IMR-90 (cell line): ENCODE results near the gene MEF2A. TPM values are rescaled to one million over a fixed set of nuclear protein-coding genes. Genes with fewer than 3 reads are reported as not detected.

ENCODE experiments used
- ATAC-seq: fragments of 200-7000 bp; cut with Tn5 transposase; 2 replicates; pipeline ENCODE4 v1.9.1; 2020; ENCODE audit warnings: low read depth, mild to moderate bottlenecking, moderate library complexity
- BruUV-seq: library from RNA; stranded (reverse); fragments of 400-500 nt; replicated peaks from 2 replicates; lab custom pipeline; 2021; lab: Mats Ljungman, UMichigan
- CTCF ChIA-PET: fragments of 300-600 bp; formaldehyde crosslinking; extraction: SDS; loops from one replicate; lab custom pipeline; 2021; ENCODE audit warnings: antibody characterized with exemption; lab: Yijun Ruan, JAX
- POLR2A ChIA-PET: fragments of 300-600 bp; sonication (Branson Sonifier 250); formaldehyde crosslinking; loops from one replicate; lab custom pipeline; 2022; ENCODE audit warnings: antibody characterized with exemption; ENCODE audit not compliant: unreplicated experiment; lab: Charles Lee
- DNase-seq: peaks from one replicate; pipeline ENCODE4 v3.0.0; 2013
- H2AFZ ChIP-seq: replicated peaks from 2 replicates; pipeline ENCODE3; 2013; ENCODE audit warnings: low read length, mild to moderate bottlenecking; ENCODE audit not compliant: poor library complexity
- H2AK5ac ChIP-seq: 2 replicates; pipeline ENCODE4 v1.6.1; 2013; ENCODE audit warnings: low read depth, low read length, inconsistent platforms
- H2AK9ac ChIP-seq: replicated peaks from 2 replicates; pipeline ENCODE3; 2013; ENCODE audit warnings: mild to moderate bottlenecking, low read depth, low read length, moderate library complexity; ENCODE audit not compliant: poor library complexity
- H2BK120ac ChIP-seq: 2 replicates; pipeline ENCODE4 v1.6.1; 2013; ENCODE audit warnings: low read depth, low read length, inconsistent platforms
- H2BK15ac ChIP-seq: 3 replicates; pipeline ENCODE4 v1.6.1; 2013; ENCODE audit warnings: low read depth, low read length, inconsistent platforms
- H2BK20ac ChIP-seq: 2 replicates; pipeline ENCODE4 v1.6.1; 2013; ENCODE audit warnings: low read depth, mild to moderate bottlenecking, inconsistent platforms, low read length, moderate library complexity
- H2BK5ac ChIP-seq: 2 replicates; pipeline ENCODE4 v1.6.1; 2013; ENCODE audit warnings: mild to moderate bottlenecking, low read depth, low read length, inconsistent platforms; ENCODE audit not compliant: poor library complexity, severe bottlenecking
- H3K14ac ChIP-seq: replicated peaks from 2 replicates; pipeline ENCODE4 v1.6.1; 2013; ENCODE audit warnings: low read depth, low read length, inconsistent platforms
- H3K18ac ChIP-seq: 2 replicates; pipeline ENCODE4 v1.6.1; 2013; ENCODE audit warnings: low read depth, low read length, control low read depth
- H3K23ac ChIP-seq: 2 replicates; pipeline ENCODE4 v1.6.1; 2013; ENCODE audit warnings: low read depth, low read length, inconsistent platforms
- H3K27ac ChIP-seq: 2 replicates; pipeline ENCODE4 v1.5.1; 2013; ENCODE audit warnings: mild to moderate bottlenecking, control low read depth, low read length; ENCODE audit not compliant: insufficient read depth
- H3K27me3 ChIP-seq: 2 replicates; pipeline ENCODE4 v1.6.1; 2013; ENCODE audit warnings: low read length; ENCODE audit not compliant: control insufficient read depth, insufficient read depth
- H3K36me3 ChIP-seq: 2 replicates; pipeline ENCODE4 v1.6.1; 2013; ENCODE audit warnings: low read length, mixed read lengths; ENCODE audit not compliant: control insufficient read depth, insufficient read depth
- H3K4ac ChIP-seq: 2 replicates; pipeline ENCODE4 v1.6.1; 2013; ENCODE audit warnings: low read depth, low read length, inconsistent platforms
- H3K4me1 ChIP-seq: 2 replicates; pipeline ENCODE4 v1.6.1; 2013; ENCODE audit warnings: low read length, mixed read lengths; ENCODE audit not compliant: control insufficient read depth, insufficient read depth
- H3K4me2 ChIP-seq: 2 replicates; pipeline ENCODE4 v1.6.1; 2013; ENCODE audit warnings: low read depth, mild to moderate bottlenecking, control low read depth, low read length, moderate library complexity
- H3K4me3 ChIP-seq: 2 replicates; pipeline ENCODE4 v1.5.1; 2013; ENCODE audit warnings: low read depth, mild to moderate bottlenecking, control low read depth, low read length, moderate library complexity; ENCODE audit not compliant: insufficient read depth
- H3K56ac ChIP-seq: 2 replicates; pipeline ENCODE4 v1.6.1; 2013; ENCODE audit warnings: low read length, inconsistent platforms; ENCODE audit not compliant: insufficient read depth; ENCODE audit errors: extremely low read depth
- H3K79me1 ChIP-seq, 2 experiments: 2 replicates each; pipeline ENCODE4 v1.6.1; 2013; ENCODE audit warnings: low read length in 2 of 2, inconsistent platforms in 1 of 2, low read depth in 1 of 2
- H3K9ac ChIP-seq: 2 replicates; pipeline ENCODE4 v1.6.1; 2013; ENCODE audit warnings: low read depth, low read length, control low read depth
- H3K9me1 ChIP-seq: 2 replicates; pipeline ENCODE4 v1.6.1; 2013; ENCODE audit warnings: low read length, inconsistent platforms; ENCODE audit not compliant: insufficient read depth
- H3K9me3 ChIP-seq: 2 replicates; pipeline ENCODE4 v1.6.1; 2013; ENCODE audit warnings: low read length; ENCODE audit not compliant: control insufficient read depth, insufficient read depth
- H4K20me1 ChIP-seq: 2 replicates; pipeline ENCODE4 v1.6.1; 2013; ENCODE audit warnings: low read length, inconsistent platforms; ENCODE audit not compliant: insufficient read depth
- H4K5ac ChIP-seq: 2 replicates; pipeline ENCODE4 v1.6.1; 2013; ENCODE audit warnings: mild to moderate bottlenecking, low read depth, low read length, control low read depth
- H4K8ac ChIP-seq, 2 experiments: 2 replicates each; pipeline ENCODE4 v1.6.1; 2013; ENCODE audit warnings: low read depth in 2 of 2, low read length in 2 of 2, control low read depth in 1 of 2, inconsistent platforms in 1 of 2
- H4K91ac ChIP-seq: 2 replicates; pipeline ENCODE4 v1.6.1; 2013; ENCODE audit warnings: low read depth, low read length, inconsistent platforms; ENCODE audit not compliant: insufficient read depth
- CHD1 ChIP-seq: IDR thresholded peaks from 2 replicates; pipeline ENCODE4 v1.6.1; 2012; ENCODE audit warnings: low read depth, low read length, improper control_type of control experiment
- CTCF ChIP-seq: conservative IDR thresholded peaks from 2 replicates; pipeline ENCODE4 v1.5.1; 2012; ENCODE audit warnings: mild to moderate bottlenecking, low read depth, low read length, improper control_type of control experiment
- FOS ChIP-seq: fragments of 150-350 bp; IDR thresholded peaks from 2 replicates; pipeline ENCODE4 v1.6.1; 2016; ENCODE audit warnings: low read depth, low read length
- MXI1 ChIP-seq: IDR thresholded peaks from 2 replicates; pipeline ENCODE4 v1.6.1; 2012; ENCODE audit warnings: low read depth, mild to moderate bottlenecking, low read length, moderate library complexity, borderline replicate concordance
- NFE2L2 ChIP-seq: fragments of 150-350 bp; IDR thresholded peaks from 2 replicates; pipeline ENCODE4 v1.6.1; 2016; ENCODE audit warnings: low read depth, mild to moderate bottlenecking, low read length
- RFX5 ChIP-seq: IDR thresholded peaks from 2 replicates; pipeline ENCODE4 v1.8.0; 2012; ENCODE audit warnings: low read depth, mild to moderate bottlenecking, low read length, moderate library complexity
- USF2 ChIP-seq: fragments of 150-350 bp; IDR thresholded peaks from 2 replicates; pipeline ENCODE4 v1.6.1; 2017; ENCODE audit warnings: mild to moderate bottlenecking, antibody characterized with exemption, low read length, low read depth
- whole genome bisulfite sequencing, 2 experiments: methylation state at CpG; one replicate each; pipeline versions ENCODE4 v1.1.5 to v1.1.7; 2013; ENCODE audit warnings: missing lambda C conversion rate in 2 of 2; ENCODE audit not compliant: insufficient read length in 1 of 2; ENCODE audit errors: extremely low coverage in 2 of 2; 5-methylcytosine and 5-hydroxymethylcytosine counted together
- dilution Hi-C: fragments of 300-500 bp; cut with HindIII; formaldehyde crosslinking; loops from one replicate; pipeline ENCODE4 v1.14.3; 2018; ENCODE audit warnings: low sequenced_read_pairs; ENCODE audit not compliant: unreplicated experiment
- in situ Hi-C: fragments of 300-500 bp; cut with MboI; formaldehyde crosslinking; loops from 3 replicates; pipeline ENCODE4 v1.14.3; 2019; ENCODE audit warnings: low sequenced_read_pairs, inconsistent platforms, mixed read lengths
- intact Hi-C: fragments of 100-400 bp; cut with micrococcal nuclease; formaldehyde crosslinking; loops from 2 replicates; pipeline ENCODE4 v1.10.0; 2022
- polyA plus RNA-seq, 3 experiments: library from polyadenylated mRNA; depleted of rRNA; stranded (reverse); fragments of >200 nt; gene quantifications; 2 replicates each; pipeline ENCODE4 v1.2.3, GENCODE V29; 2012; ENCODE audit warnings: low replicate concordance in 1 of 3
- total RNA-seq: library from RNA; depleted of rRNA; stranded (reverse); fragments of >200 nt; gene quantifications from 2 replicates; pipeline ENCODE4 v1.2.3, GENCODE V29; 2012

MEF2A gene
- total and polyA plus RNA-seq, 2 of the 4 experiments (the other 2 are of a cell fraction) = 16.1 to 16.7 TPM

GRCh38 chr15:99736702-99737101 lies 170.9 kb downstream of the MEF2A start:
- in situ Hi-C loops = loop anchor here (25.0 kb wide), 1 partner anchor 624 kb away; the partner anchor contains the start of gene SYNM
- TF ChIP-seq FOS (no peak), RFX5 (no peak), NFE2L2 (no peak), CTCF (no peak), MXI1 (no peak), CHD1 (no peak), USF2 (no peak)
- H4K20me1 ChIP-seq = no peaks in the 10 kb centered on the region
- no peaks in the 10 kb centered on the region for H3K9me1 ChIP-seq
- intact Hi-C loops = no loop called here
- H2BK5ac ChIP-seq = no peak overlapping the region
- no peak overlapping the region for H2BK15ac ChIP-seq
- no peak overlapping the region for H2AK9ac ChIP-seq
- no peak overlapping the region for H3K27ac ChIP-seq
- H3K4me1 ChIP-seq = peaks cover 3% of the 10 kb centered on the region; the same call in 1 of the 2 replicates
- H4K8ac ChIP-seq = no peak overlapping the region
- no peak overlapping the region for H3K18ac ChIP-seq
- DNase-seq = no peak
- peaks cover 0 to 13% of the 10 kb centered on the region in 2 experiments; a peak in 2 of 4 replicates for H3K79me1 ChIP-seq
- H2AFZ ChIP-seq = no peak overlapping the region
- peaks cover 4% of the 10 kb centered on the region; the same call in 1 of the 2 replicates for H3K27me3 ChIP-seq
- ChIA-PET CTCF (no interaction called here), POLR2A (no interaction called here)
- dilution Hi-C loops = no loop called here
- H4K91ac ChIP-seq = no peak overlapping the region
- H3K4me3 ChIP-seq = no peak overlapping the region
- no peaks in the 10 kb centered on the region for H3K9me3 ChIP-seq
- H3K14ac ChIP-seq = no peak overlapping the region
- H3K4ac ChIP-seq = no peak overlapping the region
- no peaks in the 10 kb centered on the region for H3K36me3 ChIP-seq
- no peak overlapping the region for H4K5ac ChIP-seq
- no peak overlapping the region for H2BK20ac ChIP-seq
- H3K9ac ChIP-seq = no peak overlapping the region
- no CpG with 5 or more reads among the region's 2 CpGs for WGBS, 2 experiments
- no peak overlapping the region for H3K56ac ChIP-seq
- no peak overlapping the region for H2AK5ac ChIP-seq
- no peak overlapping the region for H3K4me2 ChIP-seq
- BruUV-seq = no TSS peak
- ATAC-seq = no peak
- H3K23ac ChIP-seq = no peak overlapping the region
- H2BK120ac ChIP-seq = no peak overlapping the region
